Activated T-cell treated with anti-CD3 and anti-CD28 coated beads for 24 hours (primary cell): Measurements from ENCODE around the gene NKX3-2.

ENCODE experiments used
- DNase-seq: peaks from one replicate; pipeline ENCODE4 v3.0.0-alpha.2; 2020; ENCODE audit warnings: low read depth

NKX3-2 gene

GRCh38 chr4:13545394-13545808 is 1.1 kb upstream of the NKX3-2 start:
- no peak for DNase-seq

- peak; percentile 40 for DNase-seq
These were observed 492 bp upstream of the NKX3-2 start for GRCh38 chr4:13544606-13545393.

- no peak for DNase-seq
These were observed 1.1 kb downstream of the NKX3-2 start for GRCh38 chr4:13543032-13543838.

- no peak for DNase-seq
These were observed 1.7 kb downstream of the NKX3-2 start for GRCh38 chr4:13542577-13543031.

GRCh38 chr4:13541720-13542576 is 2.4 kb downstream of the NKX3-2 start:
- no peak for DNase-seq

- no peak for DNase-seq
These were observed 3.1 kb downstream of the NKX3-2 start for GRCh38 chr4:13541176-13541604.

GRCh38 chr4:13540446-13541175 is 3.7 kb downstream of the NKX3-2 start:
- DNase-seq: no peak

- DNase-seq: no peak
These were observed 4.5 kb downstream of the NKX3-2 start for GRCh38 chr4:13539619-13540445.

- DNase-seq: no peak
These were observed 5.2 kb downstream of the NKX3-2 start for GRCh38 chr4:13539047-13539618.

- no peak for DNase-seq
These were observed 5.8 kb downstream of the NKX3-2 start for GRCh38 chr4:13538427-13538973.

- DNase-seq: no peak
These were observed 6.5 kb downstream of the NKX3-2 start for GRCh38 chr4:13537832-13538177.

GRCh38 chr4:13537011-13537831 is 7.1 kb downstream of the NKX3-2 start:
- no peak for DNase-seq

- no peak for DNase-seq
These were observed 7.7 kb downstream of the NKX3-2 start for GRCh38 chr4:13536607-13537006.

GRCh38 chr4:13535708-13536361 is 8.5 kb downstream of the NKX3-2 start:
- no peak for DNase-seq

GRCh38 chr4:13535118-13535517 is 9.2 kb downstream of the NKX3-2 start:
- DNase-seq: no peak

- no peak for DNase-seq
These were observed 9.8 kb downstream of the NKX3-2 start for GRCh38 chr4:13534344-13535063.

GRCh38 chr4:13533670-13534343 is 10.5 kb downstream of the NKX3-2 start:
- DNase-seq: no peak
